Neural progenitor cell (in vitro differentiated cells): Measurements from ENCODE around the gene CRYM.

Experiments
- EZH2 ChIP-seq: fragments of 200-600 bp; sonication (generic); IDR thresholded peaks from 2 replicates; pipeline ENCODE4 v1.6.1; 2017; ENCODE audit warnings: antibody characterized with exemption, mild to moderate bottlenecking, moderate library complexity
- EZH2phosphoT487 ChIP-seq: fragments of 200-600 bp; sonication (generic); IDR thresholded peaks from 2 replicates; pipeline ENCODE4 v1.6.1; 2017; ENCODE audit warnings: antibody characterized with exemption
- TF ChIP-seq, protein P1 (sequence below): fragments of 200-600 bp; sonication (generic); IDR thresholded peaks from 2 replicates; pipeline ENCODE4 v1.5.1; 2017; ENCODE audit warnings: antibody characterized with exemption, mild to moderate bottlenecking

- TF ChIP-seq, protein P1, sequence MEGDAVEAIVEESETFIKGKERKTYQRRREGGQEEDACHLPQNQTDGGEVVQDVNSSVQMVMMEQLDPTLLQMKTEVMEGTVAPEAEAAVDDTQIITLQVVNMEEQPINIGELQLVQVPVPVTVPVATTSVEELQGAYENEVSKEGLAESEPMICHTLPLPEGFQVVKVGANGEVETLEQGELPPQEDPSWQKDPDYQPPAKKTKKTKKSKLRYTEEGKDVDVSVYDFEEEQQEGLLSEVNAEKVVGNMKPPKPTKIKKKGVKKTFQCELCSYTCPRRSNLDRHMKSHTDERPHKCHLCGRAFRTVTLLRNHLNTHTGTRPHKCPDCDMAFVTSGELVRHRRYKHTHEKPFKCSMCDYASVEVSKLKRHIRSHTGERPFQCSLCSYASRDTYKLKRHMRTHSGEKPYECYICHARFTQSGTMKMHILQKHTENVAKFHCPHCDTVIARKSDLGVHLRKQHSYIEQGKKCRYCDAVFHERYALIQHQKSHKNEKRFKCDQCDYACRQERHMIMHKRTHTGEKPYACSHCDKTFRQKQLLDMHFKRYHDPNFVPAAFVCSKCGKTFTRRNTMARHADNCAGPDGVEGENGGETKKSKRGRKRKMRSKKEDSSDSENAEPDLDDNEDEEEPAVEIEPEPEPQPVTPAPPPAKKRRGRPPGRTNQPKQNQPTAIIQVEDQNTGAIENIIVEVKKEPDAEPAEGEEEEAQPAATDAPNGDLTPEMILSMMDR: no peak
- no peak for TF ChIP-seq EZH2
- TF ChIP-seq EZH2phosphoT487: no peak
Observed at GRCh38 chr16:21219551-21219950, 58.5 kb downstream of the CRYM start.
